ENCODE data around the gene ALG5.

ALG5 gene

GRCh38 chr13:36915896-36916640, 83.1 kb downstream of the ALG5 start:
- DNase-seq, result no peak
- TF ChIP-seq POLR2A (IDR thresholded peaks at IDR 0.05; ENCODE audit: low read length) (no peak), GATA1 (IDR thresholded peaks at IDR 0.05; ENCODE audit: low read depth, low read length) (no peak)

GRCh38 chr13:36915106-36915505, 84.0 kb downstream of the ALG5 start:
- no peak for TF ChIP-seq POLR2A (IDR thresholded peaks at IDR 0.05; ENCODE audit: low read length)
- no peak for TF ChIP-seq GATA1 (IDR thresholded peaks at IDR 0.05; ENCODE audit: low read depth, low read length)
- DNase-seq, result no peak

GRCh38 chr13:36914648-36915047, 84.5 kb downstream of the ALG5 start:
- DNase-seq, result no peak
- no peak for TF ChIP-seq POLR2A (IDR thresholded peaks at IDR 0.05; ENCODE audit: low read length)
- no peak for TF ChIP-seq GATA1 (IDR thresholded peaks at IDR 0.05; ENCODE audit: low read depth, low read length)

GRCh38 chr13:36913463-36913862, 85.7 kb downstream of the ALG5 start:
- no peak for DNase-seq
- TF ChIP-seq GATA1 (IDR thresholded peaks at IDR 0.05; ENCODE audit: low read depth, low read length) (no peak), POLR2A (IDR thresholded peaks at IDR 0.05; ENCODE audit: low read length) (no peak)

- TF ChIP-seq GATA1 (IDR thresholded peaks at IDR 0.05; ENCODE audit: low read depth, low read length), result no peak
- TF ChIP-seq POLR2A (IDR thresholded peaks at IDR 0.05; ENCODE audit: low read length), result no peak
- no peak for DNase-seq
Observed at GRCh38 chr13:36912973-36913372, 86.2 kb downstream of the ALG5 start.

GRCh38 chr13:36912369-36912768, 86.8 kb downstream of the ALG5 start:
- DNase-seq, result no peak
- no peak for TF ChIP-seq GATA1 (IDR thresholded peaks at IDR 0.05; ENCODE audit: low read depth, low read length)
- no peak for TF ChIP-seq POLR2A (IDR thresholded peaks at IDR 0.05; ENCODE audit: low read length)

- TF ChIP-seq GATA1 (IDR thresholded peaks at IDR 0.05; ENCODE audit: low read depth, low read length) (no peak), POLR2A (IDR thresholded peaks at IDR 0.05; ENCODE audit: low read length) (no peak)
- DNase-seq, result no peak
Observed at GRCh38 chr13:36910545-36910944, 88.6 kb downstream of the ALG5 start.

- TF ChIP-seq GATA1 (IDR thresholded peaks at IDR 0.05; ENCODE audit: low read depth, low read length) (no peak), POLR2A (IDR thresholded peaks at IDR 0.05; ENCODE audit: low read length) (no peak)
- no peak for DNase-seq
Observed at GRCh38 chr13:36907821-36908220, 91.3 kb downstream of the ALG5 start.

- TF ChIP-seq POLR2A (IDR thresholded peaks at IDR 0.05; ENCODE audit: low read length), result no peak
- no peak for TF ChIP-seq GATA1 (IDR thresholded peaks at IDR 0.05; ENCODE audit: low read depth, low read length)
- no peak for DNase-seq
Observed at GRCh38 chr13:36907266-36907665, 91.9 kb downstream of the ALG5 start.

GRCh38 chr13:36905944-36906343, 93.2 kb downstream of the ALG5 start:
- DNase-seq, result no peak
- TF ChIP-seq GATA1 (IDR thresholded peaks at IDR 0.05; ENCODE audit: low read depth, low read length) (no peak), POLR2A (IDR thresholded peaks at IDR 0.05; ENCODE audit: low read length) (no peak)

- no peak for DNase-seq
Observed at GRCh38 chr13:36903925-36904595, 95.1 kb downstream of the ALG5 start.

More at GRCh38 chr13:36903925-36904595, 95.1 kb downstream of the ALG5 start:
- TF ChIP-seq POLR2A (IDR thresholded peaks at IDR 0.05; ENCODE audit: low read length), result no peak
- no peak for TF ChIP-seq GATA1 (IDR thresholded peaks at IDR 0.05; ENCODE audit: low read depth, low read length)
